Thyroid gland (tissue), 4 donors: ENCODE data around the gene ANKRD13C.

Source experiments
- CTCF ChIP-seq, 6 experiments: fragments of 200-600 bp in 3 of 6; fragments of 450-650 bp in 3 of 6; sonication (generic) in 3 of 6; IDR thresholded peaks; one replicate each; pipeline ENCODE4 v1.5.1; 2016 to 2019; ENCODE audit warnings: antibody characterized with exemption in 6 of 6, mild to moderate bottlenecking in 2 of 6, inconsistent platforms in 1 of 6, moderate library complexity in 1 of 6
- POLR2A ChIP-seq, 2 donors: fragments of 450-650 bp; IDR thresholded peaks; one replicate each; pipeline ENCODE4 v1.6.1; 2017; ENCODE audit warnings: antibody characterized with exemption in 2 of 2, mild to moderate bottlenecking in 2 of 2, moderate library complexity in 1 of 2

- TF ChIP-seq CTCF (IDR thresholded peaks at IDR 0.05) (no peak), POLR2A (IDR thresholded peaks at IDR 0.05) (no peak)
Measured at GRCh38 chr1:70247768-70248167, 106.8 kb downstream of the ANKRD13C start.
